Kidney (tissue), 14 donors: ENCODE measurements around the gene RECK. TPM values are rescaled to one million over a fixed set of nuclear protein-coding genes. Genes with fewer than 3 reads are reported as not detected.

Experiments
- DNase-seq, 5 donors: peaks; one replicate each; pipeline ENCODE4 v3.0.0-alpha.2; 2013 to 2020
- FAIRE-seq: peaks from 2 replicates; lab custom pipeline; 2012; peaks lifted over from hg19 to GRCh38; lab: Jason Lieb, UNC
- H3K27ac ChIP-seq, 2 donors: one replicate each; pipeline ENCODE4 v1.7.0; 2013; ENCODE audit warnings: low read depth in 2 of 2, low read length in 2 of 2, inconsistent platforms in 1 of 2
- H3K27me3 ChIP-seq: one replicate; pipeline ENCODE4 v1.7.1; 2013; ENCODE audit warnings: low read length, inconsistent platforms; ENCODE audit not compliant: control insufficient read depth, insufficient read depth
- H3K36me3 ChIP-seq, 3 donors: one replicate each; pipeline versions ENCODE4 v1.7.0 to v1.7.1; 2013; ENCODE audit warnings: low read length in 3 of 3, control low read depth in 1 of 3, inconsistent platforms in 1 of 3; ENCODE audit not compliant: insufficient read depth in 3 of 3, control insufficient read depth in 2 of 3
- H3K4me1 ChIP-seq, 3 donors: one replicate each; pipeline versions ENCODE4 v1.7.0 to v1.7.1; 2013; ENCODE audit warnings: low read length in 3 of 3, inconsistent platforms in 1 of 3, low read depth in 1 of 3; ENCODE audit not compliant: control insufficient read depth in 2 of 3, insufficient read depth in 2 of 3
- H3K4me3 ChIP-seq, 3 donors: one replicate each; pipeline versions ENCODE4 v1.7.0 to v1.8.1; 2013; ENCODE audit warnings: low read length in 3 of 3, control low read depth in 1 of 3, inconsistent platforms in 1 of 3
- H3K9ac ChIP-seq, 3 donors: one replicate each; pipeline versions ENCODE4 v1.7.0 to v1.7.1; 2013; ENCODE audit warnings: low read length in 3 of 3, control low read depth in 1 of 3, inconsistent platforms in 1 of 3
- H3K9me3 ChIP-seq, 3 donors: one replicate each; pipeline versions ENCODE4 v1.7.0 to v1.7.1; 2013; ENCODE audit warnings: low read length in 3 of 3, control low read depth in 1 of 3, inconsistent platforms in 1 of 3; ENCODE audit not compliant: control insufficient read depth in 2 of 3, insufficient read depth in 1 of 3
- intact Hi-C: fragments of 100-400 bp; cut with DNase I; formaldehyde crosslinking; loops from one replicate; pipeline ENCODE4 v1.11.1; 2022
- polyA plus RNA-seq: library from polyadenylated mRNA; stranded (reverse); fragments of 350-450 nt; fragmentation: Illumina TruSeq; extraction: RNeasy Lipid Tissue Mini Kit (QIAGEN cat#74804); gene quantifications from one replicate; pipeline ENCODE4 v1.2.3, GENCODE V29; 2014; ENCODE audit warnings: low read depth, low replicate concordance; ENCODE audit not compliant: insufficient read depth
- total RNA-seq: library from RNA; stranded (reverse); fragmentation: NEBNext Ultra II Directional; extraction: Animal tissue kit (Norgen Biotek cat#: 25700); gene quantifications from one replicate; pipeline ENCODE4 v1.2.1, GENCODE V29; 2021
- TF ChIP-seq, protein P1 (sequence below): IDR thresholded peaks from 3 replicates; pipeline ENCODE4 v1.5.1; 2012; ENCODE audit warnings: mild to moderate bottlenecking, moderate library complexity, borderline replicate concordance; ENCODE audit not compliant: insufficient read depth; ENCODE audit errors: extremely low read depth
- donor health status: control.
- donor health status: control.
- donor health status: control.
- donor health status: control.
- donor health status: control.
- donor health status: DM: yes; HTN: yes; CAD: no.
- donor health status: Normal renal cell carcinoma (clear cell type).

Gene RECK
- total and polyA plus RNA-seq, 2 donors from 2014 or later, result 4.5 to 10.4 TPM

DNA sequence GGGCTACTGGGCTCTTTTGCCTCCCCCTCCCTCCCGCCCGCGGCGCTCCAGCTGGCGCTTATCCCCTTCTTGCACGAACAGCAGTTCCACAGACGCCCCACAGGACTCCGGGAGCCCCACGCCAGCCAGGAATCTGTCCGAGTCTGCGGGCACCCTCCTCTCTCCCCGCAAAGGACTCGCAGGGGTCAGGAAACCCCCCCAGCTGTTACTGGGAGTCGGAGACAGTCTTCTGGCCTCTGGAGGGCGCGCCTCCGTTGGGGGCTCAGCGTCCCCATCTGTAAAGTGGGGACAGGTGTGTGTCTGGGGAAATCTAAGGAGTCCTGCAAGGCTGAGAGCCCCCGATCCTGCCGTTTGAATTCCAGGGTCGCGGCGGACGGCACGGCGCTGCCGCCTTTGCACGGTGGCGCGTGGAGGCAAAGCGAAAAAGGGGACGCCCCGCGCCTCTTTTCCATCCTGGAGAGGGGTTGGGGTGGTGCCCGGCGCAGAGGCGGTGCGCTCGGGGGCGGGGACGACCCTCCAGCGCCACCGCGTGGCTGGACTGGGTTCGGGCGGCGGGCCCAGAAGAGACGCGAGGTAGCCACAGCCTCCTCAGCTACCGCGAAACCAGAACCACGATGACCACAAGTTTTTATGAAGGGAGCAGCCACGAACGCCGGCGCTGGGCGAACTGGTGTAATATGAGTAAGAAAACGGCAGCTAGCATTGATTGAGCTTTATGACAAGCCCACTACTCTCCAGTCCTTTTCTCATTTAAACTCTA is 129.6 kb downstream of the RECK start:
- DNase-seq (peak; percentile 77 to 90 (median 87)), FAIRE-seq (no peak)
- peak overlapping the region in 2 of 3 donors; percentile 20 to 40 for H3K4me3 ChIP-seq
- peaks cover 0 to 2% (median 2%) of the 10 kb centered on the region in 3 donors for H3K4me1 ChIP-seq
- TF ChIP-seq, protein P1, sequence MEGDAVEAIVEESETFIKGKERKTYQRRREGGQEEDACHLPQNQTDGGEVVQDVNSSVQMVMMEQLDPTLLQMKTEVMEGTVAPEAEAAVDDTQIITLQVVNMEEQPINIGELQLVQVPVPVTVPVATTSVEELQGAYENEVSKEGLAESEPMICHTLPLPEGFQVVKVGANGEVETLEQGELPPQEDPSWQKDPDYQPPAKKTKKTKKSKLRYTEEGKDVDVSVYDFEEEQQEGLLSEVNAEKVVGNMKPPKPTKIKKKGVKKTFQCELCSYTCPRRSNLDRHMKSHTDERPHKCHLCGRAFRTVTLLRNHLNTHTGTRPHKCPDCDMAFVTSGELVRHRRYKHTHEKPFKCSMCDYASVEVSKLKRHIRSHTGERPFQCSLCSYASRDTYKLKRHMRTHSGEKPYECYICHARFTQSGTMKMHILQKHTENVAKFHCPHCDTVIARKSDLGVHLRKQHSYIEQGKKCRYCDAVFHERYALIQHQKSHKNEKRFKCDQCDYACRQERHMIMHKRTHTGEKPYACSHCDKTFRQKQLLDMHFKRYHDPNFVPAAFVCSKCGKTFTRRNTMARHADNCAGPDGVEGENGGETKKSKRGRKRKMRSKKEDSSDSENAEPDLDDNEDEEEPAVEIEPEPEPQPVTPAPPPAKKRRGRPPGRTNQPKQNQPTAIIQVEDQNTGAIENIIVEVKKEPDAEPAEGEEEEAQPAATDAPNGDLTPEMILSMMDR, result peak; percentile 84
- no peaks in the 10 kb centered on the region for H3K36me3 ChIP-seq
- H3K9ac ChIP-seq, result no peak overlapping the region
- intact Hi-C loops, result loop anchor here (10.0 kb wide), 1 partner anchor 52 kb away; no protein-coding TSS in a partner anchor
- no peaks in the 10 kb centered on the region for H3K27me3 ChIP-seq
- no peaks in the 10 kb centered on the region for H3K9me3 ChIP-seq
- H3K27ac ChIP-seq, result no peak overlapping the region

DNA sequence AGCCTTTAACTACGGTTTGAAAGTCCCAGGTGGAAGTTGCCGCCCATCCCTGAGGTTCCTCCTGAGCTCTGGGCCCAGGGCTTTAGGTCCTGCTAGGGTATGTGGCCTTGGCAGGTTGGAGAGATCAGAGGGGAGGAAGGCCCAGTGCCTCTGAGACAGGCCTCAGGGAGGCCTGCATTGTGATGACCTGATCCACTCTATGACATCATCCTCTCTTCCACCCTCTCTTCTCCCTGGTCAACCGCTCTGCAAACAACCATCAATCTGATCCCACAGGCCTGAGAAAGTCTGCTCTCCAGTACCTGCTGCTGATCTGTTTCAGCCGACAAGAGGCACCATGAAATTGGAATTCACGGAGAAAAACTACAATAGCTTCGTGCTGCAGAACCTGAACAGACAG is 132.5 kb downstream of the RECK start, which contains the start of gene CCIN:
TSS of gene CCIN (plus strand) at position 223 of the 400 bp plus-strand sequence. CDS start at position 338, 115 bp downstream.
- no peaks in the 10 kb centered on the region for H3K9me3 ChIP-seq
- H3K36me3 ChIP-seq, result no peaks in the 10 kb centered on the region
- no peak within 1 kb of the TSS for H3K4me3 ChIP-seq
- no peak within 1 kb of the TSS for H3K27ac ChIP-seq
- TF ChIP-seq, protein P1, result no peak
- no peak for FAIRE-seq
- peaks cover 0 to 2% (median 0%) of the 10 kb centered on the region in 3 donors for H3K4me1 ChIP-seq
- no peaks in the 10 kb centered on the region for H3K27me3 ChIP-seq
- intact Hi-C loops, result loop anchor here (10.0 kb wide), 1 partner anchor 54 kb away; no protein-coding TSS in a partner anchor
- no peak for DNase-seq
- no peak within 1 kb of the TSS for H3K9ac ChIP-seq

GRCh38 chr9:36169708-36170107 is 133.0 kb downstream of the RECK start:
- intact Hi-C loops, result loop anchor here (10.0 kb wide), 1 partner anchor 55 kb away; no protein-coding TSS in a partner anchor

More at GRCh38 chr9:36169708-36170107, 133.0 kb downstream of the RECK start:
- H3K9me3 ChIP-seq, result no peaks in the 10 kb centered on the region
- FAIRE-seq (no peak), DNase-seq (no peak)
- no peak overlapping the region for H3K4me3 ChIP-seq
- no peaks in the 10 kb centered on the region for H3K36me3 ChIP-seq
- TF ChIP-seq, protein P1, result no peak
- H3K27ac ChIP-seq, result no peak overlapping the region
- no peaks in the 10 kb centered on the region for H3K27me3 ChIP-seq
- H3K9ac ChIP-seq, result no peak overlapping the region
- peaks cover 0 to 2% (median 0%) of the 10 kb centered on the region in 3 donors for H3K4me1 ChIP-seq
